ENCODE data around the gene SUPT20HL1. TPM values are rescaled to one million over a fixed set of nuclear protein-coding genes. Genes with fewer than 3 reads are reported as not detected.

Gene SUPT20HL1
- total and polyA plus RNA-seq, 2 experiments from 2014 or later: not detected

GRCh38 chrX:24347881-24348280, 12.6 kb upstream of the SUPT20HL1 start (continued):
- TF ChIP-seq, protein P1, sequence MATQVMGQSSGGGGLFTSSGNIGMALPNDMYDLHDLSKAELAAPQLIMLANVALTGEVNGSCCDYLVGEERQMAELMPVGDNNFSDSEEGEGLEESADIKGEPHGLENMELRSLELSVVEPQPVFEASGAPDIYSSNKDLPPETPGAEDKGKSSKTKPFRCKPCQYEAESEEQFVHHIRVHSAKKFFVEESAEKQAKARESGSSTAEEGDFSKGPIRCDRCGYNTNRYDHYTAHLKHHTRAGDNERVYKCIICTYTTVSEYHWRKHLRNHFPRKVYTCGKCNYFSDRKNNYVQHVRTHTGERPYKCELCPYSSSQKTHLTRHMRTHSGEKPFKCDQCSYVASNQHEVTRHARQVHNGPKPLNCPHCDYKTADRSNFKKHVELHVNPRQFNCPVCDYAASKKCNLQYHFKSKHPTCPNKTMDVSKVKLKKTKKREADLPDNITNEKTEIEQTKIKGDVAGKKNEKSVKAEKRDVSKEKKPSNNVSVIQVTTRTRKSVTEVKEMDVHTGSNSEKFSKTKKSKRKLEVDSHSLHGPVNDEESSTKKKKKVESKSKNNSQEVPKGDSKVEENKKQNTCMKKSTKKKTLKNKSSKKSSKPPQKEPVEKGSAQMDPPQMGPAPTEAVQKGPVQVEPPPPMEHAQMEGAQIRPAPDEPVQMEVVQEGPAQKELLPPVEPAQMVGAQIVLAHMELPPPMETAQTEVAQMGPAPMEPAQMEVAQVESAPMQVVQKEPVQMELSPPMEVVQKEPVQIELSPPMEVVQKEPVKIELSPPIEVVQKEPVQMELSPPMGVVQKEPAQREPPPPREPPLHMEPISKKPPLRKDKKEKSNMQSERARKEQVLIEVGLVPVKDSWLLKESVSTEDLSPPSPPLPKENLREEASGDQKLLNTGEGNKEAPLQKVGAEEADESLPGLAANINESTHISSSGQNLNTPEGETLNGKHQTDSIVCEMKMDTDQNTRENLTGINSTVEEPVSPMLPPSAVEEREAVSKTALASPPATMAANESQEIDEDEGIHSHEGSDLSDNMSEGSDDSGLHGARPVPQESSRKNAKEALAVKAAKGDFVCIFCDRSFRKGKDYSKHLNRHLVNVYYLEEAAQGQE (IDR thresholded peaks at IDR 0.05; ENCODE audit: unreplicated experiment): no peak
- TF ChIP-seq ZNF114 (CRISPR knock-in tag; IDR thresholded peaks at IDR 0.05) (no peak), ETS1 (IDR thresholded peaks at IDR 0.05) (no peak)

GRCh38 chrX:24350217-24350616, 10.2 kb upstream of the SUPT20HL1 start:
- no peaks in the 10 kb centered on the region for H3K27me3 Mint-ChIP-seq (ENCODE audit: insufficient read depth, low read depth, poor library complexity)
- Histone ChIP-seq H3K36me3 (ENCODE audit: insufficient read depth) (no peaks in the 10 kb centered on the region), H3F3A (replicated peaks; ENCODE audit: low read depth) (no peaks in the 10 kb centered on the region), H2AFZ (no peak overlapping the region), H3K27ac (ENCODE audit: low read depth) (no peak overlapping the region), H3K4me3 (no peak overlapping the region), H4K20me1 (replicated peaks; ENCODE audit: insufficient read depth) (no peaks in the 10 kb centered on the region), H3K4me2 (no peak overlapping the region), H3K79me2 (replicated peaks; ENCODE audit: insufficient read depth) (no peaks in the 10 kb centered on the region), H3K27me3 (ENCODE audit: insufficient read depth) (no peaks in the 10 kb centered on the region), H3K9me2 (ENCODE audit: insufficient read depth) (no peaks in the 10 kb centered on the region), H3K4me1 (ENCODE audit: insufficient read depth) (no peaks in the 10 kb centered on the region)
- no peaks in the 10 kb centered on the region; the same call in 2 of the 3 replicates for H3K4me1 Mint-ChIP-seq
- H3K36me3 Mint-ChIP-seq (ENCODE audit: low read depth): no peaks in the 10 kb centered on the region
- no peak for ATAC-seq
- H3K27ac Mint-ChIP-seq: no peak overlapping the region
- H3K4me3 Mint-ChIP-seq: no peak overlapping the region
- H3K9me3 Mint-ChIP-seq: no peaks in the 10 kb centered on the region
- TF ChIP-seq ZNF114 (CRISPR knock-in tag; IDR thresholded peaks at IDR 0.05): no peak
- TF ChIP-seq POLR2AphosphoS5 (IDR thresholded peaks at IDR 0.05; ENCODE audit: low read depth): no peak
- no peak for TF ChIP-seq EZH2phosphoT487 (IDR thresholded peaks at IDR 0.05; ENCODE audit: unreplicated experiment)
- TF ChIP-seq, protein P1 (IDR thresholded peaks at IDR 0.05; ENCODE audit: unreplicated experiment): peak; percentile 67
- TF ChIP-seq, protein P2, sequence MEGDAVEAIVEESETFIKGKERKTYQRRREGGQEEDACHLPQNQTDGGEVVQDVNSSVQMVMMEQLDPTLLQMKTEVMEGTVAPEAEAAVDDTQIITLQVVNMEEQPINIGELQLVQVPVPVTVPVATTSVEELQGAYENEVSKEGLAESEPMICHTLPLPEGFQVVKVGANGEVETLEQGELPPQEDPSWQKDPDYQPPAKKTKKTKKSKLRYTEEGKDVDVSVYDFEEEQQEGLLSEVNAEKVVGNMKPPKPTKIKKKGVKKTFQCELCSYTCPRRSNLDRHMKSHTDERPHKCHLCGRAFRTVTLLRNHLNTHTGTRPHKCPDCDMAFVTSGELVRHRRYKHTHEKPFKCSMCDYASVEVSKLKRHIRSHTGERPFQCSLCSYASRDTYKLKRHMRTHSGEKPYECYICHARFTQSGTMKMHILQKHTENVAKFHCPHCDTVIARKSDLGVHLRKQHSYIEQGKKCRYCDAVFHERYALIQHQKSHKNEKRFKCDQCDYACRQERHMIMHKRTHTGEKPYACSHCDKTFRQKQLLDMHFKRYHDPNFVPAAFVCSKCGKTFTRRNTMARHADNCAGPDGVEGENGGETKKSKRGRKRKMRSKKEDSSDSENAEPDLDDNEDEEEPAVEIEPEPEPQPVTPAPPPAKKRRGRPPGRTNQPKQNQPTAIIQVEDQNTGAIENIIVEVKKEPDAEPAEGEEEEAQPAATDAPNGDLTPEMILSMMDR (conservative IDR thresholded peaks at IDR 0.05; ENCODE audit: low read depth in 2 of 2): peak in 1 of 2 experiments; percentile 19; a peak in 2 of 4 replicates
- no peak for DNase-seq (ENCODE audit: low spot score)

Data from GM23338 (cell line).